Astrocyte (in vitro differentiated cells and primary cell): ENCODE data around the gene MAFF. TPM values are rescaled to one million over a fixed set of nuclear protein-coding genes. Genes with fewer than 3 reads are reported as not detected.
A peak's percentile ranks its signal among the peaks of the same experiment; 100 is the strongest.
"Not testable (repeated sequence)": the region's sequence is repeated elsewhere in the genome, so short reads cannot be mapped to it uniquely, and the experiment has no call there.

Experiments used
- DNase-seq: peaks from one replicate; pipeline ENCODE4 v3.0.0-alpha.2; 2010; ENCODE audit warnings: low read depth
- FAIRE-seq: peaks from 2 replicates; lab custom pipeline; 2011; peaks lifted over from hg19 to GRCh38; lab: Jason Lieb, UNC
- H2AFZ ChIP-seq: 2 replicates; pipeline ENCODE4 v1.6.0; 2012; ENCODE audit warnings: low read depth, low read length, inconsistent platforms
- H3K27ac ChIP-seq: 2 replicates; pipeline ENCODE4 v1.5.1; 2011; ENCODE audit warnings: low read depth, low read length, inconsistent platforms
- H3K27me3 ChIP-seq: 2 replicates; pipeline ENCODE4 v1.6.0; 2011; ENCODE audit warnings: low read length, inconsistent platforms; ENCODE audit not compliant: insufficient read depth
- H3K36me3 ChIP-seq: 2 replicates; pipeline ENCODE4 v1.5.1; 2011; ENCODE audit warnings: low read length, inconsistent platforms; ENCODE audit not compliant: insufficient read depth
- H3K4me1 ChIP-seq: 2 replicates; pipeline ENCODE4 v1.5.1; 2011; ENCODE audit warnings: low read length, inconsistent platforms; ENCODE audit not compliant: insufficient read depth
- H3K4me2 ChIP-seq: 2 replicates; pipeline ENCODE4 v1.6.0; 2012; ENCODE audit warnings: low read length, inconsistent platforms
- H3K4me3 ChIP-seq: 2 replicates; pipeline ENCODE4 v1.5.1; 2011; ENCODE audit warnings: low read depth, mild to moderate bottlenecking, low read length, inconsistent platforms; ENCODE audit not compliant: insufficient read depth
- H3K79me2 ChIP-seq: 2 replicates; pipeline ENCODE4 v1.6.0; 2012; ENCODE audit warnings: mild to moderate bottlenecking, low read length, inconsistent platforms; ENCODE audit not compliant: insufficient read depth
- H3K9ac ChIP-seq: 2 replicates; pipeline ENCODE4 v1.6.0; 2012; ENCODE audit warnings: mild to moderate bottlenecking, low read length, inconsistent platforms
- H3K9me3 ChIP-seq: 2 replicates; pipeline ENCODE4 v1.5.1; 2012; ENCODE audit warnings: low read depth, mild to moderate bottlenecking, low read length, inconsistent platforms; ENCODE audit not compliant: insufficient read depth
- H4K20me1 ChIP-seq: 2 replicates; pipeline ENCODE4 v1.6.0; 2012; ENCODE audit warnings: low read length, inconsistent platforms; ENCODE audit not compliant: insufficient read depth
- H3K27ac Mint-ChIP-seq: one replicate; pipeline ENCODE4 v1.8.0; 2021; ENCODE audit warnings: mild to moderate bottlenecking, mixed read lengths; ENCODE audit not compliant: unreplicated experiment
- H3K27me3 Mint-ChIP-seq: one replicate; pipeline ENCODE4 v1.8.0; 2021; ENCODE audit warnings: low read depth, mixed read lengths; ENCODE audit not compliant: unreplicated experiment
- H3K36me3 Mint-ChIP-seq: one replicate; pipeline ENCODE4 v1.8.0; 2021; ENCODE audit warnings: low read depth, mixed read lengths; ENCODE audit not compliant: unreplicated experiment
- H3K4me1 Mint-ChIP-seq: one replicate; pipeline ENCODE4 v1.8.0; 2021; ENCODE audit warnings: low read depth, mixed read lengths; ENCODE audit not compliant: unreplicated experiment
- H3K4me3 Mint-ChIP-seq: one replicate; pipeline ENCODE4 v1.8.0; 2021; ENCODE audit warnings: mild to moderate bottlenecking, moderate library complexity, mixed read lengths; ENCODE audit not compliant: unreplicated experiment
- H3K9me3 Mint-ChIP-seq: one replicate; pipeline ENCODE4 v1.8.0; 2021; ENCODE audit warnings: mild to moderate bottlenecking, mixed read lengths; ENCODE audit not compliant: unreplicated experiment
- CTCF ChIP-seq: IDR thresholded peaks from 2 replicates; pipeline ENCODE4 v1.5.1; 2011; ENCODE audit warnings: low read depth, mild to moderate bottlenecking, inconsistent platforms, low read length, moderate library complexity; ENCODE audit not compliant: insufficient read depth
- EZH2 ChIP-seq: IDR thresholded peaks from 2 replicates; pipeline ENCODE4 v1.6.1; 2012; ENCODE audit warnings: mild to moderate bottlenecking, low read length, inconsistent platforms; ENCODE audit not compliant: insufficient read depth
- total RNA-seq: library from RNA; stranded (reverse); gene quantifications from 2 replicates; pipeline ENCODE4 v1.2.1, GENCODE V29; 2021

MAFF gene
- total RNA-seq, 1 donor from 2014 or later = 18.2 TPM

- no peak overlapping the region for H3K4me3 Mint-ChIP-seq
Observed at GRCh38 chr22:38177926-38178604, 23.7 kb upstream of the MAFF start.

DNA sequence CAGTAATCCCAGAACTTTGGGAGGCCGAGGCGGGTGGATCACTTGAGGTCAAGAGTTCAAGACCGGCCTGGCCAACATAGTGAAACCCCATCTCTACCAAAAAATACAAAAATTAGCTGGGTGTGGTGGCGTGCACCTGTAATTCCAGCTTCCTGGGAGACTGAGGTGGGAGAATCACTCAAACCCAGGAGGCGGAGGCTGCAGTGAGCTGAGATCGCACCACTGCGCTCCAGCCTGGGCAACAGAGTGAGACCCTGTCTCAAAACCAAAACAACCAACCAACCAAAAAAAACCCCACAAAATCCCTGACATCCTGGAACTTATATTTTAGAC is 23.2 kb upstream of the MAFF start:
- H3K36me3 Mint-ChIP-seq, H2AFZ ChIP-seq, H3K79me2 ChIP-seq, H3K4me3 Mint-ChIP-seq, H3K27ac ChIP-seq, H3K27me3 Mint-ChIP-seq, H3K9ac ChIP-seq, H3K36me3 ChIP-seq, H4K20me1 ChIP-seq, H3K9me3 Mint-ChIP-seq, FAIRE-seq, H3K27me3 ChIP-seq, H3K4me3 ChIP-seq, DNase-seq, H3K9me3 ChIP-seq: not testable (repeated sequence)
- H3K27ac Mint-ChIP-seq = peak overlapping the region; percentile 36
- H3K4me2 ChIP-seq = peak overlapping the region; percentile 49
- peaks cover 28% of the 10 kb centered on the region for H3K4me1 Mint-ChIP-seq
- peaks cover 41% of the 10 kb centered on the region for H3K4me1 ChIP-seq

More at GRCh38 chr22:38177926-38178604, 23.7 kb upstream of the MAFF start:
- H3K9ac ChIP-seq = peak overlapping the region; percentile 64
- Mint-ChIP-seq H3K4me1 (peaks cover 28% of the 10 kb centered on the region), H3K36me3 (peaks cover 7% of the 10 kb centered on the region), H3K27ac (peak overlapping the region; percentile 44), H3K9me3 (no peaks in the 10 kb centered on the region), H3K27me3 (no peaks in the 10 kb centered on the region)
- H3K36me3 ChIP-seq = no peaks in the 10 kb centered on the region
- H3K9me3 ChIP-seq = no peaks in the 10 kb centered on the region
- no peaks in the 10 kb centered on the region for H3K27me3 ChIP-seq
- peaks cover 43% of the 10 kb centered on the region for H3K4me1 ChIP-seq
- H2AFZ ChIP-seq = peak overlapping the region; percentile 11
- H3K4me2 ChIP-seq = peak overlapping the region; percentile 49
- FAIRE-seq = peak; percentile 60
- peak overlapping the region; percentile 50 for H3K27ac ChIP-seq
- no peaks in the 10 kb centered on the region for H3K79me2 ChIP-seq
- TF ChIP-seq CTCF (no peak), EZH2 (no peak)
- no peak overlapping the region for H3K4me3 ChIP-seq
- peak; percentile 80 for DNase-seq
- H4K20me1 ChIP-seq = no peaks in the 10 kb centered on the region

GRCh38 chr22:38180841-38181452 is 20.8 kb upstream of the MAFF start:
- Mint-ChIP-seq H3K27ac (peak overlapping the region; percentile 95), H3K4me1 (peaks cover 28% of the 10 kb centered on the region), H3K9me3 (no peaks in the 10 kb centered on the region), H3K27me3 (no peaks in the 10 kb centered on the region), H3K4me3 (peak overlapping the region; percentile 93), H3K36me3 (no peaks in the 10 kb centered on the region)
- peak overlapping the region; percentile 91 for H3K27ac ChIP-seq
- DNase-seq = no peak
- H4K20me1 ChIP-seq = no peaks in the 10 kb centered on the region
- H3K9ac ChIP-seq = peak overlapping the region; percentile 84
- peaks cover 35% of the 10 kb centered on the region for H3K4me1 ChIP-seq
- no peaks in the 10 kb centered on the region for H3K27me3 ChIP-seq
- peak overlapping the region; percentile 54 for H3K4me3 ChIP-seq
- H3K79me2 ChIP-seq = no peaks in the 10 kb centered on the region
- TF ChIP-seq CTCF (no peak), EZH2 (no peak)
- no peaks in the 10 kb centered on the region for H3K36me3 ChIP-seq
- peak overlapping the region; percentile 74 for H2AFZ ChIP-seq
- no peak for FAIRE-seq
- peak overlapping the region; percentile 87 for H3K4me2 ChIP-seq
- H3K9me3 ChIP-seq = no peaks in the 10 kb centered on the region
